Erythroblast (primary cell): ENCODE results near the gene TFB1M.

ENCODE experiments used
- GATA1 ChIP-seq: IDR thresholded peaks from 2 replicates; pipeline ENCODE4 v1.6.1; 2011; ENCODE audit warnings: low read depth, mild to moderate bottlenecking, control low read depth, low read length, moderate library complexity
- POLR2A ChIP-seq: IDR thresholded peaks from 2 replicates; pipeline ENCODE4 v1.6.1; 2011; ENCODE audit warnings: mild to moderate bottlenecking, low read length

DNA sequence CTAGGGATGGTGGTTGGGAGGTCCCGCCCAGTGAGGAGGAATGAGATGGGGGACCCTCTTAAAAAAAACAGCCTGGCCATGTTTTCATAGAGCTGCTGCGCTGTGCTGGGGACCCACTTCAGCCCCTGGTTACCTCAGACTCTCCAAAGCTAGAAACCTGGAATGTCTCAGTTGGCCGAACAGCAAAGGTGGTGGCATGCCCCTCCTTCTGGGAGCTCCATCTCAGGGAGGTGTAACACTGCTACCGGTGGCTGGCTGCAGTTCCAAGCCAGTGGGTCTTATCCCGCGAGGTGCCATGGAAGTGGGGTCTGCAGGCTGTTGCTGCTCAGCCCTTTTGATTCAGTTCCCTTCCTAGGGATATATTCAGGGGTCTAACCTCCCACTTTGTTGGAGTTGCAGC is 35.7 kb upstream of the TFB1M start:
- TF ChIP-seq POLR2A: no peak
- TF ChIP-seq GATA1: no peak
